Progenitor cell of endocrine pancreas (in vitro differentiated cells): ENCODE results near the gene PTMA. TPM values are rescaled to one million over a fixed set of nuclear protein-coding genes. Genes with fewer than 3 reads are reported as not detected.

ENCODE experiments used
- DNase-seq: peaks from one replicate; pipeline ENCODE4 v3.0.0; 2021; ENCODE audit warnings: low spot score; ENCODE audit not compliant: unreplicated experiment
- H3K27ac Mint-ChIP-seq: 2 replicates; pipeline ENCODE4 v1.8.0; 2021; ENCODE audit warnings: mild to moderate bottlenecking, moderate library complexity, mixed read lengths
- H3K27me3 Mint-ChIP-seq: 2 replicates; pipeline ENCODE4 v1.8.0; 2021; ENCODE audit warnings: mixed read lengths
- H3K36me3 Mint-ChIP-seq: 2 replicates; pipeline ENCODE4 v1.8.0; 2022; ENCODE audit warnings: mixed read lengths; ENCODE audit not compliant: insufficient read depth
- H3K4me1 Mint-ChIP-seq: 2 replicates; pipeline ENCODE4 v1.8.0; 2021; ENCODE audit warnings: low read depth, mixed read lengths
- H3K4me3 Mint-ChIP-seq: 2 replicates; pipeline ENCODE4 v1.8.0; 2021; ENCODE audit warnings: low read depth, mild to moderate bottlenecking, moderate library complexity, mixed read lengths
- H3K9me3 Mint-ChIP-seq: 2 replicates; pipeline ENCODE4 v1.8.0; 2021; ENCODE audit warnings: low read depth, mixed read lengths
- total RNA-seq: library from RNA; stranded (reverse); gene quantifications from 2 replicates; pipeline ENCODE4 v1.2.1, GENCODE V29; 2021
- TF ChIP-seq, protein P1 (sequence below): fragments of 200-600 bp; sonication (generic); IDR thresholded peaks from one replicate; pipeline ENCODE4 v1.5.0; 2021; ENCODE audit warnings: antibody characterized with exemption, mild to moderate bottlenecking; ENCODE audit not compliant: unreplicated experiment

The PTMA gene
- total RNA-seq, 1 donor from 2014 or later = 1,116 TPM

- H3K27ac Mint-ChIP-seq = peak overlapping the region; percentile 99
- TF ChIP-seq, protein P1, sequence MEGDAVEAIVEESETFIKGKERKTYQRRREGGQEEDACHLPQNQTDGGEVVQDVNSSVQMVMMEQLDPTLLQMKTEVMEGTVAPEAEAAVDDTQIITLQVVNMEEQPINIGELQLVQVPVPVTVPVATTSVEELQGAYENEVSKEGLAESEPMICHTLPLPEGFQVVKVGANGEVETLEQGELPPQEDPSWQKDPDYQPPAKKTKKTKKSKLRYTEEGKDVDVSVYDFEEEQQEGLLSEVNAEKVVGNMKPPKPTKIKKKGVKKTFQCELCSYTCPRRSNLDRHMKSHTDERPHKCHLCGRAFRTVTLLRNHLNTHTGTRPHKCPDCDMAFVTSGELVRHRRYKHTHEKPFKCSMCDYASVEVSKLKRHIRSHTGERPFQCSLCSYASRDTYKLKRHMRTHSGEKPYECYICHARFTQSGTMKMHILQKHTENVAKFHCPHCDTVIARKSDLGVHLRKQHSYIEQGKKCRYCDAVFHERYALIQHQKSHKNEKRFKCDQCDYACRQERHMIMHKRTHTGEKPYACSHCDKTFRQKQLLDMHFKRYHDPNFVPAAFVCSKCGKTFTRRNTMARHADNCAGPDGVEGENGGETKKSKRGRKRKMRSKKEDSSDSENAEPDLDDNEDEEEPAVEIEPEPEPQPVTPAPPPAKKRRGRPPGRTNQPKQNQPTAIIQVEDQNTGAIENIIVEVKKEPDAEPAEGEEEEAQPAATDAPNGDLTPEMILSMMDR = no peak
- no peak for DNase-seq
These were observed 24.8 kb upstream of the PTMA start for GRCh38 chr2:231683292-231684235.

GRCh38 chr2:231684314-231685223, 23.8 kb upstream of the PTMA start:
- no peak for DNase-seq
- peak overlapping the region; percentile 33 for H3K27ac Mint-ChIP-seq
- peaks cover 23% of the 10 kb centered on the region for H3K4me1 Mint-ChIP-seq
- no peak overlapping the region for H3K4me3 Mint-ChIP-seq
- TF ChIP-seq, protein P1 = no peak
- no peaks in the 10 kb centered on the region for H3K27me3 Mint-ChIP-seq
- no peaks in the 10 kb centered on the region for H3K9me3 Mint-ChIP-seq
- H3K36me3 Mint-ChIP-seq = no peaks in the 10 kb centered on the region

More at GRCh38 chr2:231683292-231684235, 24.8 kb upstream of the PTMA start:
- Mint-ChIP-seq H3K9me3 (no peaks in the 10 kb centered on the region), H3K27me3 (no peaks in the 10 kb centered on the region), H3K4me1 (peaks cover 23% of the 10 kb centered on the region), H3K4me3 (no peak overlapping the region), H3K36me3 (no peaks in the 10 kb centered on the region)

DNA sequence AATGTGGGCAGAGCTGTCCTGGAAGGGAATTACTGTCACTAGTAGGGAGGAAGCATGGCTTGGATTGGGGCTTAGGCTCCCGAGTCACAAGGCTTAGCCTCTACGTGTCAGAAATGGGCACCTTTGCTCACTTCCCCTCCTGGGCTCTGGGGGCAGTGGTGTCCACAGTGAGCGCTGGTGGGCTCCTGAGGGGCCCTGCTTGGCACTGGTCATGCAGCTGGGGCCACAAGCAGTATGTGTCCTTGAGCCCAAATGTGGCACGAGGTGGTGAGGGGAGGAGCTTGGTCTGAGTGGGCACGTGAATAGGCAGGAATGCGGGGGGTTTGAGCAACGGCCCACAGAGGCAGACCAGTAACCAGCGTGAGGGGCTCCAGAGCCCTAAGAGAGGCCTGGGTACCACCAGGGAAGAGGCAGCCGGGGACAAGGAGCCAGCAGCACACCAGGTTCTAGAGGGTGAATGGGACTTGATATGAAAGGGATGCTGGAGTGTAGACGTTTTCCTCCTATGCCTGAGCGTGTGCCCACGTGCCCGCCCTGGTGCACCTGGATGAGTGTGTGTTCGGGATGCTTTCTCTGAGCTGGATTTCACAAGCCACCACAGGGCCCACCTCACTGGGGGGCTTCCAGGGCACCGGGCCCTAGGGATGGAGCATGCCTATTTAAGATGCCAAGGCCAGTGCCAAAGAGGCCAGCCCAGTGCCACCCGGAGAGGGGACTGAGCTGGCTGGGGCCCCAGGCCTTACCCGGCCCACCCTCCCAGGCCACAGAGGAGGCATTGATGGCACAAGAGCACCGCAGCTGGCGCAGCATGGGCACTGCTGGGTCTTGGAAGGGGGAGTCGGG, 22.8 kb upstream of the PTMA start:
- Mint-ChIP-seq H3K27ac (peak overlapping the region; percentile 83), H3K4me3 (no peak overlapping the region), H3K9me3 (no peaks in the 10 kb centered on the region), H3K36me3 (no peaks in the 10 kb centered on the region), H3K4me1 (peaks cover 17% of the 10 kb centered on the region), H3K27me3 (no peaks in the 10 kb centered on the region)
- TF ChIP-seq, protein P1 = peak; percentile 22
- DNase-seq = no peak

DNA sequence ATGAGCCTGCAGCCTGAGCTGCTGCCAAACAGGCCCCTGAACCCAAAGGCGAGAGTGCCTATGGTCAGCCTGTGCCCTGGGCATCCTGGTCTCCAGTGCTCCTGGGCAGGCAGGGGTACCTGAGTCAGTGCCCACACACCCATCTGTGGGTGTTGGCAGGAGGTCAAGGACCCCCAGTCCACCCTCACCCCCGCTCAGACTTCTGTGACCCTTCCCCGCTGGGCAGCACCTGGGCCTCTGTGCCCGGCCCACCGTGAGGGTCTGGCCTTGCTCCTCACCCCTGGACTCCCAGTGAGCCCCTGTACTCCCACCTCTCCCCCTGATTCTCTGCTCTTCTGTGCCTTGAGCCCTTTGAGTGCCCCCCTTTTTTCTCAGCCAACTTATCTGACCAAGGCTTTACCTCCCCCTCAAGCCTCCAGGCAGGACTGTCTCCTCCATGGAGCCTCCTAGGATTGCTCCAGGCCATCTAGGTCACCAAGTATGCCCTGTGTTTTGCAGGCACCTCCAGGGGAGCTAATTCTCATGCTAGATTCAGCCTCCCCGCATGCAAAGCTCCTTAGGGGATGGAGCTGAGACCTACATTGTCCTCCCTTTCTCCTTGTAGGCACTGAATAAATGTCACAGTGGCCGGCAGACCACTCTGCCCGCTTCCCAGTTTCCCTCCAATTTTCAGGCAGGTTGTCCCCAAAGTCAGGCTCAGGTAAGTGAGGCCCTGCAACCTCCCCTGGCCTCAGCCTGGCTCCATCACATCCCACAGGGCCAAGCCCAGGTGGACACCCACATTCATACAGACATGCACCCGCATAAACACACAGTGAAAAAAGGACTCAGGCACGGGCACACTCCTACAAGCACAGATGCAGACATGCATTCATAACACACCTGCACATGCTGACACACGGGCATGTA, 21.9 kb upstream of the PTMA start:
- Mint-ChIP-seq H3K4me1 (peaks cover 20% of the 10 kb centered on the region), H3K27ac (no peak overlapping the region), H3K9me3 (no peaks in the 10 kb centered on the region), H3K27me3 (no peaks in the 10 kb centered on the region), H3K36me3 (no peaks in the 10 kb centered on the region), H3K4me3 (peak overlapping the region; percentile 74)
- DNase-seq = no peak
- TF ChIP-seq, protein P1 = no peak
